Thyroid gland (tissue), 4 donors: Measurements from ENCODE around the gene ALKBH3.

Experiments
- CTCF ChIP-seq, 6 experiments: fragments of 200-600 bp in 3 of 6; fragments of 450-650 bp in 3 of 6; sonication (generic) in 3 of 6; IDR thresholded peaks; one replicate each; pipeline ENCODE4 v1.5.1; 2016 to 2019; ENCODE audit warnings: antibody characterized with exemption in 6 of 6, mild to moderate bottlenecking in 2 of 6, inconsistent platforms in 1 of 6, moderate library complexity in 1 of 6
- POLR2A ChIP-seq, 2 donors: fragments of 450-650 bp; IDR thresholded peaks; one replicate each; pipeline ENCODE4 v1.6.1; 2017; ENCODE audit warnings: antibody characterized with exemption in 2 of 2, mild to moderate bottlenecking in 2 of 2, moderate library complexity in 1 of 2

GRCh38 chr11:43879789-43880639, 617 bp upstream of the ALKBH3 start:
- TF ChIP-seq CTCF (IDR thresholded peaks at IDR 0.05) (no peak), POLR2A (IDR thresholded peaks at IDR 0.05) (no peak)
